C4-2B (cell line): ENCODE measurements around the gene METTL25B.

Experiments used
- CTCF ChIP-seq: fragments of 450-650 bp; conservative IDR thresholded peaks from 2 replicates; pipeline ENCODE4 v1.5.1; 2017; ENCODE audit warnings: mild to moderate bottlenecking
- ZFX ChIP-seq: fragments of 450-650 bp; IDR thresholded peaks from 2 replicates; pipeline ENCODE4 v1.6.1; 2017

GRCh38 chr1:156703741-156704140, 24.5 kb upstream of the METTL25B start:
- no peak for TF ChIP-seq CTCF
- TF ChIP-seq ZFX = no peak
